Thyroid gland (tissue), 4 donors: Measurements from ENCODE around the gene HTR2A.

Experiments used
- POLR2A ChIP-seq, 2 donors: fragments of 450-650 bp; IDR thresholded peaks; one replicate each; pipeline ENCODE4 v1.6.1; 2017; ENCODE audit warnings: antibody characterized with exemption in 2 of 2, mild to moderate bottlenecking in 2 of 2, moderate library complexity in 1 of 2
- TF ChIP-seq, protein P1 (sequence below), 6 experiments: fragments of 200-600 bp in 3 of 6; fragments of 450-650 bp in 3 of 6; sonication (generic) in 3 of 6; IDR thresholded peaks; one replicate each; pipeline ENCODE4 v1.5.1; 2016 to 2019; ENCODE audit warnings: antibody characterized with exemption in 6 of 6, mild to moderate bottlenecking in 2 of 6, inconsistent platforms in 1 of 6, moderate library complexity in 1 of 6

- TF ChIP-seq, protein P1, sequence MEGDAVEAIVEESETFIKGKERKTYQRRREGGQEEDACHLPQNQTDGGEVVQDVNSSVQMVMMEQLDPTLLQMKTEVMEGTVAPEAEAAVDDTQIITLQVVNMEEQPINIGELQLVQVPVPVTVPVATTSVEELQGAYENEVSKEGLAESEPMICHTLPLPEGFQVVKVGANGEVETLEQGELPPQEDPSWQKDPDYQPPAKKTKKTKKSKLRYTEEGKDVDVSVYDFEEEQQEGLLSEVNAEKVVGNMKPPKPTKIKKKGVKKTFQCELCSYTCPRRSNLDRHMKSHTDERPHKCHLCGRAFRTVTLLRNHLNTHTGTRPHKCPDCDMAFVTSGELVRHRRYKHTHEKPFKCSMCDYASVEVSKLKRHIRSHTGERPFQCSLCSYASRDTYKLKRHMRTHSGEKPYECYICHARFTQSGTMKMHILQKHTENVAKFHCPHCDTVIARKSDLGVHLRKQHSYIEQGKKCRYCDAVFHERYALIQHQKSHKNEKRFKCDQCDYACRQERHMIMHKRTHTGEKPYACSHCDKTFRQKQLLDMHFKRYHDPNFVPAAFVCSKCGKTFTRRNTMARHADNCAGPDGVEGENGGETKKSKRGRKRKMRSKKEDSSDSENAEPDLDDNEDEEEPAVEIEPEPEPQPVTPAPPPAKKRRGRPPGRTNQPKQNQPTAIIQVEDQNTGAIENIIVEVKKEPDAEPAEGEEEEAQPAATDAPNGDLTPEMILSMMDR (IDR thresholded peaks at IDR 0.05) = no peak
- TF ChIP-seq POLR2A (IDR thresholded peaks at IDR 0.05) = no peak
Observed at GRCh38 chr13:46901721-46902120, 4.9 kb upstream of the HTR2A start.
